Liver (tissue), 9 donors: ENCODE results near the gene HHAT. TPM values are rescaled to one million over a fixed set of nuclear protein-coding genes. Genes with fewer than 3 reads are reported as not detected.

Experiments
- DNase-seq: peaks from one replicate; pipeline ENCODE4 v3.0.0-alpha.2; 2017; ENCODE audit warnings: low spot score
- H3K27ac ChIP-seq, 2 donors: one replicate each; pipeline ENCODE4 v1.7.0; 2013; ENCODE audit warnings: inconsistent platforms in 2 of 2, low read length in 2 of 2, control low read depth in 1 of 2, low read depth in 1 of 2, mild to moderate bottlenecking in 1 of 2
- H3K27me3 ChIP-seq, 4 donors: one replicate each; pipeline versions ENCODE4 v1.6.1 to v1.7.0; 2013; ENCODE audit warnings: low read length in 3 of 4, inconsistent platforms in 1 of 4, mild to moderate bottlenecking in 1 of 4, moderate library complexity in 1 of 4; ENCODE audit not compliant: control insufficient read depth in 4 of 4, insufficient read depth in 4 of 4
- H3K36me3 ChIP-seq, 4 donors: one replicate each; pipeline versions ENCODE4 v1.6.1 to v1.7.0; 2013; ENCODE audit warnings: low read length in 3 of 4, mild to moderate bottlenecking in 3 of 4, low read depth in 1 of 4, moderate library complexity in 1 of 4; ENCODE audit not compliant: control insufficient read depth in 4 of 4, insufficient read depth in 3 of 4
- H3K4me1 ChIP-seq, 4 donors: one replicate each; pipeline versions ENCODE4 v1.6.1 to v1.7.0; 2013; ENCODE audit warnings: low read length in 3 of 4, mild to moderate bottlenecking in 3 of 4, moderate library complexity in 1 of 4; ENCODE audit not compliant: control insufficient read depth in 4 of 4, insufficient read depth in 4 of 4
- H3K4me3 ChIP-seq, 3 donors: one replicate each; pipeline versions ENCODE4 v1.6.1 to v1.7.0; 2013; ENCODE audit warnings: low read length in 3 of 3, control low read depth in 1 of 3, low read depth in 1 of 3, mild to moderate bottlenecking in 1 of 3
- H3K9ac ChIP-seq, 2 donors: one replicate each; pipeline ENCODE4 v1.7.0; 2013; ENCODE audit warnings: low read length in 2 of 2, mild to moderate bottlenecking in 2 of 2, moderate library complexity in 2 of 2, control low read depth in 1 of 2, low read depth in 1 of 2
- H3K9me3 ChIP-seq, 4 donors: one replicate each; pipeline versions ENCODE4 v1.6.1 to v1.7.0; 2013; ENCODE audit warnings: low read length in 3 of 4; ENCODE audit not compliant: control insufficient read depth in 4 of 4
- ATF3 ChIP-seq: IDR thresholded peaks from 2 replicates; pipeline ENCODE4 v1.6.1; 2016; ENCODE audit warnings: antibody characterized with exemption
- EGR1 ChIP-seq, 2 donors: IDR thresholded peaks; 2 replicates each; pipeline ENCODE4 v1.6.1; 2016 to 2018; ENCODE audit warnings: antibody characterized with exemption in 2 of 2, low read depth in 2 of 2
- FOXA1 ChIP-seq: IDR thresholded peaks from 2 replicates; pipeline ENCODE4 v1.6.1; 2016; ENCODE audit warnings: antibody characterized with exemption
- GABPA ChIP-seq, 2 donors: IDR thresholded peaks in 1 of 2; conservative IDR thresholded peaks in 1 of 2; 2 replicates each; pipeline ENCODE4 v1.6.1; 2016; ENCODE audit warnings: antibody characterized with exemption in 2 of 2, mild to moderate bottlenecking in 1 of 2, moderate library complexity in 1 of 2
- HNF4G ChIP-seq: IDR thresholded peaks from 2 replicates; pipeline ENCODE4 v1.6.1; 2016; ENCODE audit warnings: antibody characterized with exemption
- NR2F2 ChIP-seq: IDR thresholded peaks from 2 replicates; pipeline ENCODE4 v1.6.1; 2016; ENCODE audit warnings: antibody characterized with exemption
- RAD21 ChIP-seq, 2 donors: IDR thresholded peaks; 2 replicates each; pipeline ENCODE4 v1.6.1; 2016; ENCODE audit warnings: antibody characterized with exemption in 2 of 2, mild to moderate bottlenecking in 2 of 2
- REST ChIP-seq: IDR thresholded peaks from 2 replicates; pipeline ENCODE4 v1.6.1; 2016; ENCODE audit warnings: antibody characterized with exemption, mild to moderate bottlenecking
- RXRA ChIP-seq, 2 donors: IDR thresholded peaks; 2 replicates each; pipeline ENCODE4 v1.6.1; 2017 to 2018; ENCODE audit warnings: antibody characterized with exemption in 2 of 2, mild to moderate bottlenecking in 1 of 2
- SP1 ChIP-seq: IDR thresholded peaks from 2 replicates; pipeline ENCODE4 v1.6.1; 2018; ENCODE audit warnings: antibody characterized with exemption, mild to moderate bottlenecking
- TAF1 ChIP-seq: conservative IDR thresholded peaks from 2 replicates; pipeline ENCODE4 v1.6.1; 2016; ENCODE audit warnings: antibody characterized with exemption, mild to moderate bottlenecking
- YY1 ChIP-seq: IDR thresholded peaks from 2 replicates; pipeline ENCODE4 v1.6.1; 2016; ENCODE audit warnings: antibody characterized with exemption, mild to moderate bottlenecking
- ZBTB33 ChIP-seq: IDR thresholded peaks from 2 replicates; pipeline ENCODE4 v1.6.1; 2016; ENCODE audit warnings: antibody characterized with exemption
- WGBS: extraction: QIAGEN DNeasy Blood & Tissue Kit; methylation state at CpG from one replicate; pipeline ENCODE4 v1.1.7; 2013; 5-methylcytosine and 5-hydroxymethylcytosine counted together
- polyA plus RNA-seq, 2 donors: library from polyadenylated mRNA; stranded (reverse) in 1 of 2; unstranded in 1 of 2; fragments of 200-250 nt in 1 of 2; fragments of >200 nt in 1 of 2; fragmentation: Nextera tagmentation in 1 of 2; extraction: Ambion mirVana in 1 of 2; gene quantifications; one replicate each; pipeline versions ENCODE4 v1.2.1 to v1.2.3, GENCODE V29; 2013 to 2015
- total RNA-seq, 2 donors: library from RNA; depleted of rRNA; stranded (reverse); fragments of >200 nt; gene quantifications; one replicate each; pipeline ENCODE4 v1.2.3, GENCODE V29; 2014
- TF ChIP-seq, protein P1 (sequence below): fragments of 150-350 bp; IDR thresholded peaks from 2 replicates; pipeline ENCODE4 v1.5.1; 2017; ENCODE audit warnings: improper control_type of control experiment, low read depth, low read length; ENCODE audit not compliant: missing input control
- donor health status: healthy.
- donor health status: healthy.
- donor health status: healthy.
- donor health status: healthy.
- donor health status: healthy.

Gene HHAT
- total and polyA plus RNA-seq, 4 donors: 1.3 to 2.2 (median 1.6) TPM

GRCh38 chr1:210531475-210532222 is 202.9 kb downstream of the HHAT start:
- Histone ChIP-seq H3K36me3 (no peaks in the 10 kb centered on the region), H3K4me3 (no peak overlapping the region), H3K9me3 (no peaks in the 10 kb centered on the region), H3K4me1 (no peaks in the 10 kb centered on the region), H3K9ac (no peak overlapping the region), H3K27ac (no peak overlapping the region), H3K27me3 (no peaks in the 10 kb centered on the region)
- no peak for TF ChIP-seq TAF1
- no peak for TF ChIP-seq GABPA (IDR thresholded peaks at IDR 0.05 in 1 of 2, conservative IDR thresholded peaks at IDR 0.05 in 1 of 2)
- TF ChIP-seq YY1: no peak
- TF ChIP-seq REST: no peak
- no peak for TF ChIP-seq NR2F2
- no peak for TF ChIP-seq RAD21 (IDR thresholded peaks at IDR 0.05)
- TF ChIP-seq ZBTB33: no peak
- TF ChIP-seq RXRA (IDR thresholded peaks at IDR 0.05): no peak
- 54% methylated on average over 3 of the region's 3 CpGs for WGBS
- no peak for DNase-seq

DNA sequence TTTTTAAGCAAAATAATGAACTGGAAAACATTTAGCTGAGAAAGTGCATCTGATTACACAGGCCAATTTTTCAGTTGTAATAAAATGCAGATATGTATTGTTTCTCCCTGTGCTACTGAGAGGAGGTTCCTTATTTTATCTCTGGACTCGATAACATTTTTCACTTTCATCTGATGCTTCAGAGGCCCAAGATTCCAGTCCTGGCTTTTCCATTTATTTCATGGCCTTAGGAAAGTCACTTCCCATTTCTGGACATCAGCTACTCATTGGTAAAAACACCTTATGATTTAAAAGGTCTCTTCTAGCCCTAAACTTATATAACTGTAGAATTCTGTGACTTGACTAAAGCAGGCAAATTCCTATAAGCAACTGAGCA is 203.5 kb downstream of the HHAT start:
- TF ChIP-seq ZBTB33 (no peak), HNF4G (no peak), SP1 (no peak), RAD21 (IDR thresholded peaks at IDR 0.05) (no peak), NR2F2 (no peak), FOXA1 (no peak), RXRA (IDR thresholded peaks at IDR 0.05) (no peak), EGR1 (IDR thresholded peaks at IDR 0.05; ENCODE audit: low read depth in 2 of 2) (no peak), TAF1 (no peak), REST (no peak), ATF3 (no peak)
- TF ChIP-seq, protein P1, sequence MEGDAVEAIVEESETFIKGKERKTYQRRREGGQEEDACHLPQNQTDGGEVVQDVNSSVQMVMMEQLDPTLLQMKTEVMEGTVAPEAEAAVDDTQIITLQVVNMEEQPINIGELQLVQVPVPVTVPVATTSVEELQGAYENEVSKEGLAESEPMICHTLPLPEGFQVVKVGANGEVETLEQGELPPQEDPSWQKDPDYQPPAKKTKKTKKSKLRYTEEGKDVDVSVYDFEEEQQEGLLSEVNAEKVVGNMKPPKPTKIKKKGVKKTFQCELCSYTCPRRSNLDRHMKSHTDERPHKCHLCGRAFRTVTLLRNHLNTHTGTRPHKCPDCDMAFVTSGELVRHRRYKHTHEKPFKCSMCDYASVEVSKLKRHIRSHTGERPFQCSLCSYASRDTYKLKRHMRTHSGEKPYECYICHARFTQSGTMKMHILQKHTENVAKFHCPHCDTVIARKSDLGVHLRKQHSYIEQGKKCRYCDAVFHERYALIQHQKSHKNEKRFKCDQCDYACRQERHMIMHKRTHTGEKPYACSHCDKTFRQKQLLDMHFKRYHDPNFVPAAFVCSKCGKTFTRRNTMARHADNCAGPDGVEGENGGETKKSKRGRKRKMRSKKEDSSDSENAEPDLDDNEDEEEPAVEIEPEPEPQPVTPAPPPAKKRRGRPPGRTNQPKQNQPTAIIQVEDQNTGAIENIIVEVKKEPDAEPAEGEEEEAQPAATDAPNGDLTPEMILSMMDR: no peak
- no peak for DNase-seq
- Histone ChIP-seq H3K27me3 (no peaks in the 10 kb centered on the region), H3K36me3 (no peaks in the 10 kb centered on the region), H3K9ac (no peak overlapping the region), H3K4me1 (no peaks in the 10 kb centered on the region), H3K9me3 (no peaks in the 10 kb centered on the region), H3K27ac (no peak overlapping the region), H3K4me3 (no peak overlapping the region)
- WGBS: 90% methylated on average over 1 of the region's 1 CpG
